H1 (cell line): Measurements from ENCODE around the gene LRRC63. TPM values are rescaled to one million over a fixed set of nuclear protein-coding genes. Genes with fewer than 3 reads are reported as not detected.

Experiments
- CTCF ChIA-PET: fragments of 300-600 bp; sonication (Branson Sonifier 250); formaldehyde crosslinking; loops from one replicate; lab custom pipeline; 2021; ENCODE audit not compliant: partially characterized antibody; lab: Charles Lee
- POLR2A ChIA-PET: fragments of 300-600 bp; sonication (Branson Sonifier 250); formaldehyde crosslinking; loops from one replicate; lab custom pipeline; 2021; ENCODE audit warnings: inconsistent platforms; ENCODE audit not compliant: partially characterized antibody; lab: Charles Lee
- DNase-seq, 2 experiments: peaks; one replicate each; pipeline versions ENCODE4 v3.0.0 to v3.0.0-alpha.2; 2010 to 2022; ENCODE audit warnings: low spot score in 2 of 2, low read depth in 1 of 2, mixed read lengths in 1 of 2
- FAIRE-seq: peaks from 2 replicates; lab custom pipeline; 2011; peaks lifted over from hg19 to GRCh38; lab: Jason Lieb, UNC
- H2AFZ ChIP-seq: 2 replicates; pipeline ENCODE4 v1.8.1; 2012; ENCODE audit warnings: low read length, inconsistent platforms
- H2AK5ac ChIP-seq: 2 replicates; pipeline ENCODE4 v1.6.1; 2013; ENCODE audit warnings: low read depth, low read length
- H2BK120ac ChIP-seq: replicated peaks from 2 replicates; pipeline ENCODE3; 2013; ENCODE audit warnings: low read depth, low read length, inconsistent platforms
- H2BK12ac ChIP-seq: 2 replicates; pipeline ENCODE4 v1.6.1; 2013; ENCODE audit warnings: low read depth, low read length
- H2BK15ac ChIP-seq: 2 replicates; pipeline ENCODE4 v1.6.1; 2013; ENCODE audit warnings: low read length
- H2BK20ac ChIP-seq: 2 replicates; pipeline ENCODE4 v1.6.1; 2013; ENCODE audit warnings: low read length
- H2BK5ac ChIP-seq: 2 replicates; pipeline ENCODE4 v1.6.1; 2013; ENCODE audit warnings: low read depth, low read length
- H3K14ac ChIP-seq: 2 replicates; pipeline ENCODE4 v1.6.1; 2013; ENCODE audit warnings: inconsistent platforms; ENCODE audit not compliant: insufficient read length
- H3K18ac ChIP-seq: 2 replicates; pipeline ENCODE4 v1.6.1; 2013; ENCODE audit warnings: low read length; ENCODE audit errors: extremely low read depth
- H3K23ac ChIP-seq: 2 replicates; pipeline ENCODE4 v1.6.1; 2013; ENCODE audit warnings: inconsistent platforms; ENCODE audit not compliant: insufficient read length
- H3K23me2 ChIP-seq: 2 replicates; pipeline ENCODE4 v1.6.1; 2013; ENCODE audit warnings: low read depth, low read length
- H3K27ac ChIP-seq: 2 replicates; pipeline ENCODE4 v1.6.1; 2011; ENCODE audit warnings: low read depth, low read length, inconsistent platforms
- H3K27me3 ChIP-seq, 4 experiments: replicated peaks in 1 of 4; 1 replicate in 1 of 4; 2 replicates in 3 of 4; pipeline versions ENCODE4 v1.6.1 to v1.8.1; 2011 to 2013; ENCODE audit warnings: low read length in 3 of 4, mild to moderate bottlenecking in 3 of 4, inconsistent platforms in 2 of 4, mixed read lengths in 2 of 4, moderate library complexity in 1 of 4; ENCODE audit not compliant: control insufficient read depth in 3 of 4, insufficient read depth in 3 of 4; ENCODE audit errors: extremely low read depth in 1 of 4
- H3K36me3 ChIP-seq, 4 experiments: 2 replicates each; pipeline versions ENCODE4 v1.6.1 to v1.8.1; 2011 to 2013; ENCODE audit warnings: mild to moderate bottlenecking in 4 of 4, low read length in 3 of 4, moderate library complexity in 2 of 4, control low read depth in 1 of 4, inconsistent platforms in 1 of 4; ENCODE audit not compliant: insufficient read depth in 4 of 4, control insufficient read depth in 2 of 4
- H3K4ac ChIP-seq: replicated peaks from 2 replicates; pipeline ENCODE3; 2013; ENCODE audit warnings: low read length, low read depth, mixed read lengths, inconsistent platforms; ENCODE audit not compliant: insufficient read length
- H3K4me1 ChIP-seq, 4 experiments: replicated peaks in 1 of 4; 1 replicate in 1 of 4; 2 replicates in 3 of 4; pipeline versions ENCODE4 v1.6.1 to v1.8.1; 2011 to 2013; ENCODE audit warnings: low read length in 3 of 4, inconsistent platforms in 2 of 4, mixed read lengths in 1 of 4; ENCODE audit not compliant: insufficient read depth in 4 of 4, control insufficient read depth in 3 of 4
- H3K4me2 ChIP-seq, 2 experiments: 2 replicates each; pipeline versions ENCODE4 v1.6.1 to v1.8.1; 2011 to 2013; ENCODE audit warnings: low read depth in 2 of 2, low read length in 2 of 2, control low read depth in 1 of 2, inconsistent platforms in 1 of 2, mild to moderate bottlenecking in 1 of 2; ENCODE audit not compliant: insufficient read depth in 1 of 2
- H3K4me3 ChIP-seq, 4 experiments: fragments of 200-600, 300-600 bp in 1 of 4; sonication (generic), shearing (Covaris generic), sonication (Bioruptor Twin) in 1 of 4; 2 replicates each; pipeline versions ENCODE4 v1.5.1 to v1.8.1; 2011 to 2016; ENCODE audit warnings: low read length in 4 of 4, low read depth in 3 of 4, control low read depth in 2 of 4, inconsistent platforms in 2 of 4, mild to moderate bottlenecking in 2 of 4, mixed read lengths in 1 of 4, moderate library complexity in 1 of 4; ENCODE audit not compliant: insufficient read depth in 2 of 4; ENCODE audit errors: extremely low read depth in 1 of 4
- H3K56ac ChIP-seq: replicated peaks from 2 replicates; pipeline ENCODE3; 2013; ENCODE audit warnings: low read depth, mild to moderate bottlenecking, mixed read lengths, low read length, inconsistent platforms; ENCODE audit not compliant: insufficient read length
- H3K79me1 ChIP-seq: 2 replicates; pipeline ENCODE4 v1.6.1; 2013; ENCODE audit warnings: low read depth, low read length, control low read depth
- H3K79me2 ChIP-seq, 2 experiments: 2 replicates each; pipeline versions ENCODE4 v1.6.1 to v1.8.1; 2012 to 2013; ENCODE audit warnings: low read length in 2 of 2, mild to moderate bottlenecking in 2 of 2, inconsistent platforms in 1 of 2; ENCODE audit not compliant: insufficient read depth in 2 of 2, control insufficient read depth in 1 of 2
- H3K9ac ChIP-seq, 4 experiments: replicated peaks in 1 of 4; 1 replicate in 1 of 4; 2 replicates in 3 of 4; pipeline versions ENCODE4 v1.6.1 to v1.8.1; 2011 to 2013; ENCODE audit warnings: low read depth in 3 of 4, low read length in 3 of 4, control low read depth in 2 of 4, mild to moderate bottlenecking in 2 of 4, moderate library complexity in 2 of 4, inconsistent platforms in 1 of 4; ENCODE audit errors: extremely low read depth in 1 of 4
- H3K9me3 ChIP-seq, 2 experiments: 2 replicates each; pipeline versions ENCODE4 v1.6.1 to v1.8.1; 2012 to 2013; ENCODE audit warnings: mild to moderate bottlenecking in 2 of 2, moderate library complexity in 2 of 2, control low read depth in 1 of 2, inconsistent platforms in 1 of 2, low read depth in 1 of 2, low read length in 1 of 2, mixed read lengths in 1 of 2; ENCODE audit not compliant: insufficient read depth in 2 of 2
- H4K20me1 ChIP-seq, 2 experiments: replicated peaks in 1 of 2; 2 replicates each; pipeline versions ENCODE3 to v1.8.1; 2011 to 2013; ENCODE audit warnings: inconsistent platforms in 2 of 2, low read length in 2 of 2, mild to moderate bottlenecking in 1 of 2; ENCODE audit not compliant: insufficient read depth in 2 of 2, control insufficient read depth in 1 of 2
- H4K5ac ChIP-seq: 2 replicates; pipeline ENCODE4 v1.6.1; 2013; ENCODE audit warnings: low read length, low read depth, mixed read lengths, inconsistent platforms; ENCODE audit not compliant: insufficient read length
- H4K8ac ChIP-seq: 2 replicates; pipeline ENCODE4 v1.8.0; 2013; ENCODE audit warnings: mild to moderate bottlenecking, moderate library complexity, low read length, inconsistent platforms; ENCODE audit not compliant: insufficient read depth; ENCODE audit errors: extremely low read depth
- H4K91ac ChIP-seq: replicated peaks from 2 replicates; pipeline ENCODE3; 2013; ENCODE audit warnings: low read length, mixed read lengths, inconsistent platforms; ENCODE audit not compliant: insufficient read length
- CEBPB ChIP-seq: IDR thresholded peaks from 2 replicates; pipeline ENCODE4 v1.6.1; 2012; ENCODE audit warnings: low read depth, low read length
- CTBP2 ChIP-seq: IDR thresholded peaks from 2 replicates; pipeline ENCODE4 v1.7.0; 2011; ENCODE audit warnings: borderline replicate concordance, mild to moderate bottlenecking, moderate library complexity, mixed read lengths, low read length; ENCODE audit not compliant: insufficient read depth, insufficient read length
- EGR1 ChIP-seq: IDR thresholded peaks from 2 replicates; pipeline ENCODE4 v1.6.1; 2011; ENCODE audit warnings: low read depth, low read length, borderline replicate concordance
- EP300 ChIP-seq, 2 experiments: IDR thresholded peaks; 1 replicate in 1 of 2; 2 replicates in 1 of 2; pipeline ENCODE4 v1.6.1; 2011 to 2012; ENCODE audit warnings: low read depth in 2 of 2, low read length in 2 of 2, mild to moderate bottlenecking in 2 of 2, borderline replicate concordance in 1 of 2, inconsistent platforms in 1 of 2, moderate library complexity in 1 of 2
- EZH2 ChIP-seq: fragments of 200-600 bp; sonication (generic); IDR thresholded peaks from 2 replicates; pipeline ENCODE4 v1.7.1; 2012; ENCODE audit warnings: low read depth, mild to moderate bottlenecking, moderate library complexity, low read length, inconsistent platforms; ENCODE audit not compliant: severe bottlenecking
- JUN ChIP-seq: IDR thresholded peaks from 2 replicates; pipeline ENCODE4 v1.6.1; 2011; ENCODE audit warnings: low read depth, mild to moderate bottlenecking, improper control_type of control experiment, low read length
- MAFK ChIP-seq: IDR thresholded peaks from 2 replicates; pipeline ENCODE4 v1.6.1; 2012; ENCODE audit warnings: low read depth, mild to moderate bottlenecking, improper control_type of control experiment, low read length
- NANOG ChIP-seq: IDR thresholded peaks from 2 replicates; pipeline ENCODE4 v1.6.1; 2011; ENCODE audit warnings: low read length, low read depth, mild to moderate bottlenecking, inconsistent platforms; ENCODE audit not compliant: insufficient read depth, poor library complexity, severe bottlenecking
- NRF1 ChIP-seq: IDR thresholded peaks from 2 replicates; pipeline ENCODE4 v1.6.1; 2011; ENCODE audit warnings: mild to moderate bottlenecking, low read depth, low read length, improper control_type of control experiment
- SAP30 ChIP-seq: fragments of 300-600 bp; sonication (generic); IDR thresholded peaks from 2 replicates; pipeline ENCODE4 v1.7.1; 2012; ENCODE audit warnings: low read length, moderate library complexity, mild to moderate bottlenecking, inconsistent platforms; ENCODE audit not compliant: insufficient read depth, insufficient replicate concordance
- SIN3A ChIP-seq, 2 experiments: IDR thresholded peaks in 1 of 2; conservative IDR thresholded peaks in 1 of 2; 2 replicates each; pipeline ENCODE4 v1.6.1; 2011 to 2012; ENCODE audit warnings: low read length in 2 of 2, improper control_type of control experiment in 1 of 2, low read depth in 1 of 2, mild to moderate bottlenecking in 1 of 2
- SIRT6 ChIP-seq: IDR thresholded peaks from one replicate; pipeline ENCODE4 v1.7.1; 2012; ENCODE audit warnings: low read length, inconsistent platforms
- SRF ChIP-seq: IDR thresholded peaks from 2 replicates; pipeline ENCODE4 v1.6.1; 2011; ENCODE audit warnings: mild to moderate bottlenecking, low read depth, low read length, moderate library complexity
- WGBS, 2 experiments: shearing (Covaris generic) in 1 of 2; methylation state at CpG; one replicate each; pipeline versions ENCODE4 v1.1.6 to v1.1.7; 2013 to 2015; ENCODE audit warnings: low lambda C conversion rate in 2 of 2, mixed read lengths in 2 of 2, inconsistent platforms in 1 of 2, low coverage in 1 of 2, missing lambda C conversion rate in 1 of 2; ENCODE audit not compliant: insufficient replicate concordance in 2 of 2, insufficient coverage in 1 of 2, insufficient read length in 1 of 2; ENCODE audit errors: extremely low coverage in 1 of 2, missing lambda C conversion rate in 1 of 2; 5-methylcytosine and 5-hydroxymethylcytosine counted together
- polyA plus RNA-seq, 7 experiments: library from polyadenylated mRNA; depleted of rRNA in 3 of 7; stranded (reverse) in 5 of 7; unstranded in 2 of 7; fragments of >200 nt in 5 of 7; fragments of 200-250 nt in 2 of 7; gene quantifications; 1 replicate in 5 of 7; 2 replicates in 1 of 7; 4 replicates in 1 of 7; pipeline versions ENCODE4 v1.2.1 to v1.2.3, GENCODE V29; 2011 to 2013; ENCODE audit warnings: missing spikeins in 2 of 7, mixed read lengths in 2 of 7
- total RNA-seq: library from RNA; stranded (reverse); fragmentation: NEBNext Ultra II Directional; extraction: Animal tissue kit (Norgen Biotek cat#: 25700); gene quantifications from 2 replicates; pipeline ENCODE4 v1.2.1, GENCODE V29; 2021

LRRC63 gene
- total and polyA plus RNA-seq, 2 of the 8 experiments (the other 6 are each of a cell fraction or from before 2014, with no cell fraction given), result not detected

GRCh38 chr13:46286972-46287371 is 75.2 kb downstream of the LRRC63 start:
- Histone ChIP-seq H3K14ac (no peak overlapping the region), H3K9ac (no peak overlapping the region), H2BK5ac (no peak overlapping the region), H3K23me2 (no peaks in the 10 kb centered on the region), H2BK120ac (no peak overlapping the region), H4K8ac (no peak overlapping the region), H3K4me3 (no peak overlapping the region), H3K36me3 (no peaks in the 10 kb centered on the region), H3K4ac (no peak overlapping the region), H3K27me3 (no peaks in the 10 kb centered on the region), H2AFZ (no peak overlapping the region), H4K91ac (no peak overlapping the region), H3K56ac (no peak overlapping the region), H2BK12ac (no peak overlapping the region), H3K4me2 (no peak overlapping the region), H3K18ac (0 out of 2 replicates have a peak overlapping the region, but pooled peaks have one; percentile 21), H4K20me1 (no peaks in the 10 kb centered on the region), H3K27ac (no peak overlapping the region), H4K5ac (no peak overlapping the region), H2BK20ac (no peak overlapping the region), H2BK15ac (no peak overlapping the region), H3K23ac (no peak overlapping the region), H2AK5ac (no peak overlapping the region), H3K79me2 (no peaks in the 10 kb centered on the region), H3K9me3 (no peaks in the 10 kb centered on the region), H3K4me1 (no peaks in the 10 kb centered on the region), H3K79me1 (no peaks in the 10 kb centered on the region)
- ChIA-PET CTCF (no interaction called here), POLR2A (no interaction called here)
- DNase-seq, result no peak
- WGBS, 2 experiments, result 94% methylated on average over 1 of the region's 1 CpG; no CpG with 5 or more reads in 1 of the 2 experiments
- FAIRE-seq, result no peak
- TF ChIP-seq SRF (no peak), EGR1 (no peak), NANOG (no peak), CTBP2 (no peak), CEBPB (no peak), MAFK (no peak), JUN (no peak), SIRT6 (no peak), SIN3A (conservative IDR thresholded peaks at IDR 0.05 in 1 of 2, IDR thresholded peaks at IDR 0.05 in 1 of 2; ENCODE audit: low read depth in 1 of 2, low read length in 2 of 2) (no peak), EZH2 (no peak), NRF1 (no peak), EP300 (IDR thresholded peaks at IDR 0.05; ENCODE audit: borderline replicate concordance in 1 of 2, low read depth in 2 of 2, low read length in 2 of 2) (no peak), SAP30 (no peak)
